ENCODE data around the gene RWDD3.

GRCh38 chr1:95223110-95223509 is 10.9 kb upstream of the RWDD3 start:
- TF ChIP-seq POLR2A (IDR thresholded peaks at IDR 0.05) = no peak
- TF ChIP-seq CTCF (IDR thresholded peaks at IDR 0.05) = no peak
